Duodenal mucosa (tissue), 2 donors: ENCODE measurements around the gene CYP2A7.
"Not testable (repeated sequence)": the region's sequence is repeated elsewhere in the genome, so short reads cannot be mapped to it uniquely, and the experiment has no call there.

Source experiments
- H3K27ac ChIP-seq: one replicate; pipeline ENCODE4 v1.7.0; 2013; ENCODE audit warnings: low read depth, low read length
- H3K27me3 ChIP-seq, 2 donors: one replicate each; pipeline ENCODE4 v1.7.0; 2013; ENCODE audit warnings: low read length in 2 of 2, control low read depth in 1 of 2; ENCODE audit not compliant: insufficient read depth in 2 of 2, control insufficient read depth in 1 of 2
- H3K36me3 ChIP-seq, 2 donors: one replicate each; pipeline ENCODE4 v1.7.0; 2013; ENCODE audit warnings: low read length in 2 of 2, control low read depth in 1 of 2; ENCODE audit not compliant: insufficient read depth in 2 of 2, control insufficient read depth in 1 of 2
- H3K4me1 ChIP-seq, 2 donors: one replicate each; pipeline ENCODE4 v1.7.0; 2013; ENCODE audit warnings: low read length in 2 of 2, control low read depth in 1 of 2; ENCODE audit not compliant: insufficient read depth in 2 of 2, control insufficient read depth in 1 of 2
- H3K4me3 ChIP-seq, 2 donors: one replicate each; pipeline ENCODE4 v1.7.0; 2013; ENCODE audit warnings: low read length in 2 of 2, low read depth in 1 of 2
- H3K9ac ChIP-seq, 2 donors: one replicate each; pipeline ENCODE4 v1.7.0; 2013; ENCODE audit warnings: low read length in 2 of 2, low read depth in 1 of 2
- H3K9me3 ChIP-seq, 2 donors: one replicate each; pipeline ENCODE4 v1.7.0; 2013; ENCODE audit warnings: low read length in 2 of 2, control low read depth in 1 of 2; ENCODE audit not compliant: control insufficient read depth in 1 of 2

CYP2A7 gene

DNA sequence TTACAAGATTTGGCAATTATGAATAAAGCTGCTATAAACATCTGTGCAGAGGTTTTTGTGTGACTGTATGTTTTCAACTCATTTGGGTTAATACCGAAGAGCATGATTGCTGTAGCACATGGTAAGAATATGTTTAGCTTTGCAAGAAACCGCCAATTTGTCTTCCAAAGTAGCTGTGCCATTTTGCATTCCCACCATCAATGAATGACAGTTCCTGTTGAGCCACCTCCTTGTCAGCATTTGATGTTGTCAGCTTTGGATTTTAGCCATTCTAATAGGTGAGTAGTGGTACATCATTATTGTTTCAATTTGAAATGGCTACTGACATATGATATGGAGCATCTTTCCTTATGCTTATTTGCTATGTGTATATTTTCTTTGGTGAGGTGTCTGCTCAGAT lies 8.2 kb downstream of the CYP2A7 start:
- H3K4me3 ChIP-seq, H3K27ac ChIP-seq, H3K4me1 ChIP-seq, H3K9ac ChIP-seq, H3K9me3 ChIP-seq, H3K27me3 ChIP-seq, H3K36me3 ChIP-seq: not testable (repeated sequence)

DNA sequence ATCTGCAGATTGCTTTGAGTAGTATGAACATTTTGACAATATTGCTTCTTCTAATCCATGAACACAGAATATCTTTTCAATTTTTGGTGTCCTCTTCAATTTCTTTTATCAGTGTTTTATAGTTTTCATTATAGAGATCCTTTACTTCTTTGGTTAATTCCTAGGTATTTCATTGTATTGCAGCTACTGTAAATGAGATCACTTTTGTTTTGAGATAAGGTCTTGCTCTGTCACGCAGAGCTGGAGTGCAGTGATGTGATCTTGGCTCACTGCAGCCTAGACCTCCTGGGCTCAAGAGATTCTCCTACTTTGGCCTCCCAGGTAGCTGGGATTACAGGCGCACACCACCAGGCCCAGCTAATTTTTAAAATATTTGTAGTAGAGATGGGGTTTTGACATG lies 9.8 kb downstream of the CYP2A7 start:
- H3K4me3 ChIP-seq, result no peak overlapping the region
- no peaks in the 10 kb centered on the region for H3K9me3 ChIP-seq
- peaks cover 0 to 3% of the 10 kb centered on the region in 2 donors for H3K27me3 ChIP-seq
- H3K27ac ChIP-seq, result no peak overlapping the region
- no peaks in the 10 kb centered on the region for H3K36me3 ChIP-seq
- no peaks in the 10 kb centered on the region for H3K4me1 ChIP-seq
- no peak overlapping the region for H3K9ac ChIP-seq

DNA sequence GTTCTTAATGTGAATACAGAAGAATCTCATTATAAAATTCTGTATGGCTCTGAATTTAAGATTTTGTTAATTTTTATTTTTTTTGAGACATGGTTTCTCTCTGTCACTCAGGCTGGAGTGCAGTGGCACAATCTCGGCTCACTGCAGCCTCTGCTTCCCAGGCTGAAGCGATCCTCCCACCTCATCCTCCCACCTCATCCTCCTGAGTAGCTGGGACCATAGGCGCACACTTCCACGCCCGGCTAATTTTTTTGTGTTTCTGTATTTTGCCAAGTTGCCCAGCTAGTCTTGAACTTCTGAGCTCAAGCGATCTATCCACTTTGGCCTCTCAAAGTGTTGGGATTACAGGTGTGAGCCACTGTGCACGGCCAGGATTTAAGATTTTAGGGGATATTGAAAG lies 14.3 kb downstream of the CYP2A7 start:
- no peak overlapping the region for H3K4me3 ChIP-seq
- no peaks in the 10 kb centered on the region for H3K4me1 ChIP-seq
- H3K9ac ChIP-seq, result no peak overlapping the region
- H3K27me3 ChIP-seq, result no peaks in the 10 kb centered on the region
- no peaks in the 10 kb centered on the region for H3K36me3 ChIP-seq
- H3K9me3 ChIP-seq, result no peaks in the 10 kb centered on the region
- H3K27ac ChIP-seq, result no peak overlapping the region

DNA sequence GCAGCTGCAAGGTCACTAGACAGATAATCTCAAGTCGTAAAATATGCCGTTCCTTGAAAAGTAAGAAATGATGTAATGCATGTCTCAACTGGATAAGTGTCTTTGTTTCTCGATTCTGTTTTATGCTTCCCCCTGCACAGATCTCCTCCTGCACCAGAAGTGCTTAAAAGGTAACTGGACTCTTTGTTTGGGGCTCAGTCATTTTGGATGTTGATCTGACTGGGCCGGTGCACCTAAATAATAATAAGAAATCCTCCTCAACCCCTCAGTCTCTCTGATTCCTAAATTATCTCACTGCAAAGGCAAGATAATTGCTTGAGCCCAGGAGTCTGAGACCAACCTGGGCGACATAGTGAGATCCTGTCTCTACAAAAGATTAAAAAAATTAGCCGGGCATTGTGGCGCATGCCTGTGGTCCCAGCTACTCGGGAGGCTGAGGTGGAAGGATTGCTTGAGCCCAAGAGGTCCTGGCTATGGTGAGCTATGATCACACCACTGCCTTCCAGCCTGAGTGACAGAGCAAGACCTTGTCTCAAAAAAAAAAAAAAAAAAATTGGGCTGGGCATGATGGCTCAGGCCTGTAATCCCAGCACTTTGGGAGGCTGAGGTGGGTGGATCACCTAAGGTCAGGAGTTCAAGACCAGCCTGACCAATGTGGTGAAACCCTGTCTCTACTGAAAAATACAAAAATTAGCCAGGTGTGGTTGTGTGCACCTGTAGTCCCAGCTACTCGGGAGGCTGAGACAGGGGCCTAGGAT lies 17.1 kb downstream of the CYP2A7 start:
- H3K36me3 ChIP-seq, H3K9ac ChIP-seq, H3K27ac ChIP-seq, H3K4me3 ChIP-seq, H3K4me1 ChIP-seq, H3K9me3 ChIP-seq, H3K27me3 ChIP-seq: not testable (repeated sequence)

DNA sequence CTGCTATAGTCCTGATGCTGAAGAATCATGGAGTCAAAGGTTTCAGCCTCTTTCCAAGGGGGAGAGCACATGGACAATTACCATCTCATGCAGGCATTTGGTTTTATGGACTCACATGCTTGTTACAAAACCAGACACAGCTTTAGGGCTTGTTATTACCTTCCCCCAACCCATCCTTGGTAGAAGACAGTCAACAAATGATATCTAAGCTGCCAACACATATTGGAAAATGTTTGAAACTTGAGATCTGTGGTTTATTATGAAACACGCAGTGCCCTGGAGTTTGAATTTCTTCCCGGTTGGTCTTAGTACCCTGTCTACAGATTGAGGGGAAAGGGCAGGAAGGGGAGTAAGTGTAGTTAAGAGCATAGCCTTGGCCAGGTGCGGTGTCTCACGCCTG lies 19.2 kb downstream of the CYP2A7 start:
- Histone ChIP-seq H3K27me3 (no peaks in the 10 kb centered on the region), H3K36me3 (no peaks in the 10 kb centered on the region), H3K9ac (no peak overlapping the region), H3K9me3 (no peaks in the 10 kb centered on the region), H3K4me1 (no peaks in the 10 kb centered on the region), H3K27ac (no peak overlapping the region), H3K4me3 (no peak overlapping the region)

DNA sequence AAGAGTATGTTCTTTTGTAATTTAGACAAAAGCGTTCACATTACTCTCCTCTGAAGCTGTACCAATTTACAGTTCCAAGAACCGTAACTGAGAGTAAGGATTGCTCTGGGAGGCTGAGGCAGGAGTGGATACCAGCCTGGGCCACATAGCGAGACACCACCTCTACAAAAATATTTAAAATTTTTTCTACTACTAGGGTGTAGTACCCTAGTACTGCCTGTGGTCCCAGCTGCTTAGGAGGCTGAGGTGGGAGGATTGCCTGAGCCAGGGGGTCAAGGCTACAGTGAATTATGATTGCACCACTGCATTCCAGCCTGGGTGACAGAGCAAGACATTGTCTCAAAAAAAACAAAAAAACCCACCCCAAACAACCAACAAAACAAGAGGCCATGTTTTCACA lies 19.7 kb downstream of the CYP2A7 start:
- no peaks in the 10 kb centered on the region for H3K27me3 ChIP-seq
- H3K9me3 ChIP-seq, result no peaks in the 10 kb centered on the region
- no peak overlapping the region for H3K9ac ChIP-seq
- no peak overlapping the region for H3K27ac ChIP-seq
- H3K4me1 ChIP-seq, result no peaks in the 10 kb centered on the region
- H3K36me3 ChIP-seq, result no peaks in the 10 kb centered on the region
- no peak overlapping the region for H3K4me3 ChIP-seq

DNA sequence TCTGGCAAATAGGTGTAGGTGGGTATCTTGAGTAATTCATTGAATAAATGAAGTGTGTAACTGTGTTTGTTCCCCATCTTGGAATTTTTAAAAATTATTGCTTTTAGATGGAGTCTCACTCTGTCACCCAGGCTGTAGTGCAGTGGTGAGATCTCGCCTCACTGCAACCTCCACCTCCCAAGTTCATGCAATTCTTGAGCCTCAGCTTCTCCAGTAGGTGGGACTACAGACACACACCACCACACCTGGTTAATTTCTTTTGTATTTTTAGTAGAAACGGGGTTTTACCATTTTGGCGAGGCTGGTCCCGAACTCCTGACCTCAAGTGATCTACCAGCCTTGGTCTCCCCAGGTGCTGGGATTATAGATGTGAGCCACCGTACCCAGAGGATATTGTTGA lies 23.9 kb downstream of the CYP2A7 start:
- H3K27ac ChIP-seq, result no peak overlapping the region

DNA sequence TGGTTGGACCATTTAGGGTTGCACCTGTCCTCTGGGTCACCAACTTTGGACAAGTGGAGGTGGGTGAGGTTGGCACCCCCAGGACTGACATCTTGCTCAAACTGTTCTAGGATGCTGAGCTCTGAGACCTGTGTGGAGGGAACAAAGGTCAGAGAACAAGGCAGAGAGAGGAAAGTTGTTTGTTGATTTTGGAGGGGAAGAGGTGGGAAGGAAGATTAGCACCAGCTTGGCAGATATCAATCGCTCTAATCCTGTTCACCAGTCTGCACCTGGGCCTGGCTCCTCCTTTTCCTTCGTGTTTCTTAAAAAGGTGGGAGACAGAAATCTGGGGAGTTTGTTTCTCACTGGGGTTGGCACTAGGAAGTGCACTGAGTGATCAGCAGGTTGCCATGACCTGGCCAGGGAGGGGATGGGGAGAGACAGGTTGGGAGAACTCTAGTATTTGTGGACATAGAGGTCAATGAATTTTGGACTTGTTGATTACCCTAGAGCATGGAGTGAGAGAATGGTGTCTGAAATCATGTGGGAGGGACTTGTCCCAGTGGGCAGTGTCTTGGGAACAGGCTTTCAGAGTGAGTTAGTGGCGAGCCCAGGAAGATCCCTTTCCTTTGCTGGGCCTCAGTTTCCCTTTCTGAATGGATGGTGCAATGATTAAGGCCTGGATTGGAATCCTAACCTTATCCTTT lies 29.4 kb downstream of the CYP2A7 start:
- not testable (repeated sequence) for H3K4me3 ChIP-seq, H3K4me1 ChIP-seq, H3K27me3 ChIP-seq, H3K9me3 ChIP-seq, H3K27ac ChIP-seq, H3K36me3 ChIP-seq, H3K9ac ChIP-seq

More for the DNA sequence above, 23.9 kb downstream of the CYP2A7 start:
- H3K9me3 ChIP-seq, result no peaks in the 10 kb centered on the region
- no peaks in the 10 kb centered on the region for H3K36me3 ChIP-seq
- H3K27me3 ChIP-seq, result no peaks in the 10 kb centered on the region
- H3K4me3 ChIP-seq, result no peak overlapping the region
- H3K4me1 ChIP-seq, result no peaks in the 10 kb centered on the region
- H3K9ac ChIP-seq, result no peak overlapping the region

DNA sequence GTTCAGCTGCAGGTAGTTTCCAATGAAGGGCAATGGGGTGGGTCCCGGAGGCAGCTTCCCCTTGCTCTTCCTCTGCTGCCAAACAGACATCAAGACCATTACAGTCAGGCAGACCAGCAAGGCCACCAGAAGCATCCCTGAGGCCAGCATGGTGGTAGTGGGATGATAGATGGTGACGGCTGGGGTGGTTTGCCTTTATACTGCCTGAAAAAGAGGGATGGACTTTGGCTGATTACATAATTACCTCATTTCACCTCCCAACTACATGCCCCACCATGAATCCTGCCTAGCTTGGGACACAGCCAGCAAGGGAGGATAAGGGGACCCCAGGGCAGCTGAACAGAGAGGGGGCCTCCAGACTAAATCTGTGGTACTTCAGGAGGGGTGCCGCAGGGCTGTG lies 31.8 kb downstream of the CYP2A7 start, which contains the start of gene CYP2A6:
Gene CYP2A6, minus strand, starts transcription at position 171 of the 400 bp plus-strand sequence. Its CDS starts 21 bp downstream, at position 150.
- not testable (repeated sequence) for H3K4me1 ChIP-seq, H3K9me3 ChIP-seq, H3K27me3 ChIP-seq, H3K4me3 ChIP-seq, H3K36me3 ChIP-seq, H3K27ac ChIP-seq, H3K9ac ChIP-seq

DNA sequence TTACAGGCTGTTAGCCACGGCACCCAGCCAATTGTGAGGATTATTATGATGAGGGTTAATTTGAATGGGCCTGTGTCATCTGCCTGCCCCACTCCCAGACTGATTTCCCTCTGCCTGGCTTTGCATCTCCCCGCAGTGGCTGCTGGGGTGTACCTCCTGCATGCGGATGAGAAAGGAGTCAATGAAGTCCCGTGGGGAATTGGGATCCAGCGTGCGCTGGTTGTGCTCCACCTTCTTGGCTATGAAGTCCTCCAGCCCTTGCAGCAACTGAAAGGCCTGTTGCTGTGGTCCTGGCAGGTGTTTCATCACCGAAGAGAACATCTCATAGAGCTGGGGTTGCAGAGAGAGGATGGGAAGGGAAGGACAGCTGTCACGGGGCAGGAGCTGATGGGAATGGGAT lies 35.3 kb downstream of the CYP2A7 start:
- H3K9ac ChIP-seq, H3K4me3 ChIP-seq, H3K4me1 ChIP-seq, H3K36me3 ChIP-seq, H3K9me3 ChIP-seq, H3K27ac ChIP-seq, H3K27me3 ChIP-seq: not testable (repeated sequence)
